GM21737 (cell line): ENCODE data around the gene TRPM7.
"Not testable (repeated sequence)": the region's sequence is repeated elsewhere in the genome, so short reads cannot be mapped to it uniquely, and the experiment has no call there.

Source experiments
- ATAC-seq: cut with Tn5 transposase; IDR thresholded peaks from one replicate; pipeline ENCODE4 v1.9.1; 2021; ENCODE audit warnings: mild to moderate bottlenecking, moderate library complexity; ENCODE audit not compliant: unreplicated experiment

TRPM7 gene

GRCh38 chr15:50665938-50666337 is 20.7 kb downstream of the TRPM7 start:
- no peak for ATAC-seq

GRCh38 chr15:50655555-50655954 is 31.0 kb downstream of the TRPM7 start:
- no peak for ATAC-seq

GRCh38 chr15:50653156-50653743 is 33.3 kb downstream of the TRPM7 start:
- no peak for ATAC-seq

- no peak for ATAC-seq
These were observed 33.9 kb downstream of the TRPM7 start for GRCh38 chr15:50652671-50653070.

- ATAC-seq, result no peak
These were observed 45.3 kb downstream of the TRPM7 start for GRCh38 chr15:50641318-50641717.

- ATAC-seq, result no peak
These were observed 50.5 kb downstream of the TRPM7 start for GRCh38 chr15:50636146-50636545.

GRCh38 chr15:50633653-50634052 is 52.9 kb downstream of the TRPM7 start:
- ATAC-seq, result no peak

GRCh38 chr15:50628421-50628820 is 58.2 kb downstream of the TRPM7 start:
- ATAC-seq, result no peak

- no peak for ATAC-seq
These were observed 59.1 kb downstream of the TRPM7 start for GRCh38 chr15:50627351-50628055.

- ATAC-seq, result no peak
These were observed 61.9 kb downstream of the TRPM7 start for GRCh38 chr15:50624616-50625168.

- ATAC-seq, result not testable (repeated sequence)
These were observed 64.1 kb downstream of the TRPM7 start for GRCh38 chr15:50622361-50622943.

GRCh38 chr15:50616960-50617359 is 69.6 kb downstream of the TRPM7 start:
- not testable (repeated sequence) for ATAC-seq

GRCh38 chr15:50616554-50616953 is 70.0 kb downstream of the TRPM7 start:
- not testable (repeated sequence) for ATAC-seq

GRCh38 chr15:50613600-50613999 is 73.0 kb downstream of the TRPM7 start:
- no peak for ATAC-seq

- no peak for ATAC-seq
These were observed 79.5 kb downstream of the TRPM7 start for GRCh38 chr15:50607129-50607528.

GRCh38 chr15:50605462-50605861 is 81.1 kb downstream of the TRPM7 start:
- ATAC-seq, result no peak

- ATAC-seq, result not testable (repeated sequence)
These were observed 84.6 kb downstream of the TRPM7 start for GRCh38 chr15:50602028-50602427.

- ATAC-seq, result no peak
These were observed 92.3 kb downstream of the TRPM7 start for GRCh38 chr15:50594311-50594710.

GRCh38 chr15:50593761-50594160 is 92.8 kb downstream of the TRPM7 start:
- no peak for ATAC-seq

- no peak for ATAC-seq
These were observed 96.3 kb downstream of the TRPM7 start for GRCh38 chr15:50590288-50590687.

GRCh38 chr15:50577492-50577891 is 109.1 kb downstream of the TRPM7 start:
- ATAC-seq, result no peak

GRCh38 chr15:50576166-50576565 is 110.4 kb downstream of the TRPM7 start:
- no peak for ATAC-seq
